GM15510 (cell line): Measurements from ENCODE around the gene KDELR1.
A peak's percentile ranks its signal among the peaks of the same experiment; 100 is the strongest.

ENCODE experiments used
- POLR2A ChIP-seq: IDR thresholded peaks from 3 replicates; pipeline ENCODE4 v1.6.1; 2011; ENCODE audit warnings: borderline replicate concordance; ENCODE audit not compliant: insufficient read length; ENCODE audit errors: extremely low read depth

KDELR1 gene

DNA sequence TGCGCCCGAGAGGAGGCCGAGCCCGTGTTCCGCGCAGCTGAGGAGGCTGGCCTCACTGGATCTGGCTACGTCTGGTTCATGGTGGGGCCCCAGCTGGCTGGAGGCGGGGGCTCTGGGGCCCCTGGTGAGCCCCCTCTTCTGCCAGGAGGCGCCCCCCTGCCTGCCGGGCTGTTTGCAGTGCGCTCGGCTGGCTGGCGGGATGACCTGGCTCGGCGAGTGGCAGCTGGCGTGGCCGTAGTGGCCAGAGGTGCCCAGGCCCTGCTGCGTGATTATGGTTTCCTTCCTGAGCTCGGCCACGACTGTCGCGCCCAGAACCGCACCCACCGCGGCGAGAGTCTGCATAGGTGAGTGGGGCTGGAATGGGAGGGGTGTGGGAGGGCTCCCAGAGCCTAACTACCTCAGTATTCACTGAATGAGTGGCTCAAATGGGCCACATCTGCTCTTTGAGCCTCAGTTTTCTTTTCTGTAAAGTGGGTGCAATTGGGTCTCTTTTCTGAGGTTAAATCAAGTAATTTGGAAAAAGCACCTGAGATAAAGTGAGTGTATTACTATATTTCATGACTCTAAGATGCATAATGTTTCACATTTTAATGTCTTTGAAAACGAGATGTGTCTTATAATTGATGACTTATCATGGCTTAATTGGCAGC, 13.8 kb upstream of the KDELR1 start:
- no peak for TF ChIP-seq POLR2A

DNA sequence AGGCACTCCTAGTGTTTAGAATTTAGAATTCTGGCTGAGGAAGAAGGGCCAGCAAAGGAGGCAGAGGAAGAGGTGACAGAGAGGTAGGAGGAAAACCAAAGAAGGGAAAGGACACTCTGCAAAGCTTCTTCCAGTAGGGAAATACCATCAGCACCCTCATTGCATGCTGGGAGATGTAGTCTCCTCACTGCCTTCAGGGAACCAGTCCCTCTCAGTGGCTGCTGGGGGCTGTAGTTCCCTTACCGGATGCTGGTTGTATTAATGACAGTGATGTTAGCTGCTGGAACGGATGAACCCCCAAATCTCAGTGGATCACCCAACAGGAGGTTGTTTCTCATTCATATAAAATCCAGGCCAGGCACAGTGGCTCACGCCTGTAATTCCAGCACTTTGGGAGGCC, 12.3 kb upstream of the KDELR1 start:
- no peak for TF ChIP-seq POLR2A

DNA sequence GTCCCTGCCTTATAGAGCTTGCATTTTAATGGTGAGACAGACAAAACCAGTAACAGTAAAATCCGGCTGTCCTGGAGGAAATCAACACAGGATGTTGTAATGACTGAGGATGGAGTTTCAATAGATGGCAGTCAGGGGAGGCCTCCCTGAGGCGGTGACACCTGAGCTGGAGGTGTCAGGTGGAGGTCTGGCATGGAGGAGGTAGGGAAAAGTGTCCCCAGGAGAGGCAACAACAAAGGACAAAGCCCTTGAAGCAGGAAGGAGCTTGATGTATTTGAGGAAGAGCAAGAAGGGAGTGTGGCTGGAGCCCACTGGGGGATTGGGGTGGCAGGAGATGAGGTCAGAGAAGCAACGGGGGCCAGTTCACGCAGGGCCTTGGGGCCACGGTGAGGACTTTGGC, 9.9 kb upstream of the KDELR1 start:
- TF ChIP-seq POLR2A = no peak

DNA sequence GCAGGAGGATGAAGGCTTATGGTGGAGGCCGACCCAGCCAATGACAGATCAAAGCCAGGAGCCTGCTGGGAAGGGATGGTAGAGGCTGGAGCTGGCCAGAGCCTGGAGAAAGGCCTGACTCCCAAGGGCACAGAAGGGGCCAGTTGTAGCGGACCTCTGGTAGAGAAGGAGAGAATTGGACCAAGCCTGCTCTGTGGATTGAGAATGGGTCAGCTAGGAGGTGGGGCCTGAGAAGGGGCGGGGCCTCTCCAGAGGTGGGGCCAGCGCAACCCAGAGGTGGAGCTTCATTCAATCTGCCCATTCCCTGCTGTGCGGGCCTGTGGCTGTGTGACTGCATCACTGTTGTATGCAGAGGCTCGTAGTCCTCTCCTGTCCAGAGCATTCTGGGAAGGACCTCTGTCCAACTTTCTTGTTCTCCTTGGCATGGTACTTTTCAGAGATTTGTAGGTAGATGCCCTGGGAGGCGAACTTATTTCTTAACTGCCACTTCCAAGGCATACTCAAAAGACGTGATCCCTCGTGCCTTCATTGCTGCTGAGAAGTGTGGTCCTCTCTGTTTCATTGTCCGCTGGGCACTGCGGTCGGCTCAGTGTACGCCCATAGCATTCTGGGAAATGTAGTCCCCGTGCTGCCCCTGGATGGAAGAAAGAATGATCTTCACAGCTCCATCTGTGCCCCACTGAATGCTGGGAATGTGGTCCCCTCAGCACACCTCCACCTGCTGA, 8.8 kb upstream of the KDELR1 start:
- TF ChIP-seq POLR2A = no peak

DNA sequence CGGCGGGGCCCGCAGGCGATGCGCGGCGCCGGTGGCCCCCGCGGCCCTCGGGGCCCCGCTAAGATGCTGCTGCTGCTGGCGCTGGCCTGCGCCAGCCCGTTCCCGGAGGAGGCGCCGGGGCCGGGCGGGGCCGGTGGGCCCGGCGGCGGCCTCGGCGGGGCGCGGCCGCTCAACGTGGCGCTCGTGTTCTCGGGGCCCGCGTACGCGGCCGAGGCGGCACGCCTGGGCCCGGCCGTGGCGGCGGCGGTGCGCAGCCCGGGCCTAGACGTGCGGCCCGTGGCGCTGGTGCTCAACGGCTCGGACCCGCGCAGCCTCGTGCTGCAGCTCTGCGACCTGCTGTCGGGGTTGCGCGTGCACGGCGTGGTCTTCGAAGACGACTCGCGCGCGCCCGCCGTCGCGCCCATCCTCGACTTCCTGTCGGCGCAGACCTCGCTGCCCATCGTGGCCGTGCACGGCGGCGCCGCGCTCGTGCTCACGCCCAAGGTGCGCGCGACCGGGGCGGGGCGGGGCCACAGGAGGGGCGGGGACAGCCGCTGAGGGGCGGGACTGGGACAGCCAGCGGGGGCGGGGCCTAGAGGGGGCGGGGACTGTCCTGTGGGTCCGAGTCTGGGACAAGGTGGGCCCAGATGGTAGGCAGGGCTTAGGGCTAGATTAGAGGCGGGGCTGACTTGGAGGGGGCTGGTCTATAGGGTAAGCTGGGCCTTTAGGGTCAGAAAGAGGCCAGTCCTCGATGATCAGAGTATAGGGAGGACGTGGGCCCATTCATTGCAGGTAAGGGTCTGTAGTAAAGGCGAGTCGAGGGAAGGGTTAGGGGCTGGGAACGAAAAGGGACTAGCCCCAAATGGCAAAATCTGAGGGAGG, 7.3 kb upstream of the KDELR1 start:
- TF ChIP-seq POLR2A = peak; percentile 70

DNA sequence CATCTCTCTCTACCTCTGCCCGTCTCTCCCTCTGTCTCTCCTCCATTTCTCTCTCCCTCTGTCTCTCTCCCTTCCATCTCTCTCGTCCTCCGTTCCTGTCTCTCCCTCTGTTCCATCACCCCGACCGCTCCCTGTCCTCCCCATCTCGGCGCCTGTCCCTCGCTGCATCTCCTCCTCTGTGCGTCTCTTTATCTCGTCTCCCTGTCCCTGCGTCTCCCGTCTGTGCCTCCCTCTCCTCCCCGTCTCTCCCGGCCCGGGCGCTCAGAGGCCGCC, 6.7 kb upstream of the KDELR1 start:
- no peak for TF ChIP-seq POLR2A

DNA sequence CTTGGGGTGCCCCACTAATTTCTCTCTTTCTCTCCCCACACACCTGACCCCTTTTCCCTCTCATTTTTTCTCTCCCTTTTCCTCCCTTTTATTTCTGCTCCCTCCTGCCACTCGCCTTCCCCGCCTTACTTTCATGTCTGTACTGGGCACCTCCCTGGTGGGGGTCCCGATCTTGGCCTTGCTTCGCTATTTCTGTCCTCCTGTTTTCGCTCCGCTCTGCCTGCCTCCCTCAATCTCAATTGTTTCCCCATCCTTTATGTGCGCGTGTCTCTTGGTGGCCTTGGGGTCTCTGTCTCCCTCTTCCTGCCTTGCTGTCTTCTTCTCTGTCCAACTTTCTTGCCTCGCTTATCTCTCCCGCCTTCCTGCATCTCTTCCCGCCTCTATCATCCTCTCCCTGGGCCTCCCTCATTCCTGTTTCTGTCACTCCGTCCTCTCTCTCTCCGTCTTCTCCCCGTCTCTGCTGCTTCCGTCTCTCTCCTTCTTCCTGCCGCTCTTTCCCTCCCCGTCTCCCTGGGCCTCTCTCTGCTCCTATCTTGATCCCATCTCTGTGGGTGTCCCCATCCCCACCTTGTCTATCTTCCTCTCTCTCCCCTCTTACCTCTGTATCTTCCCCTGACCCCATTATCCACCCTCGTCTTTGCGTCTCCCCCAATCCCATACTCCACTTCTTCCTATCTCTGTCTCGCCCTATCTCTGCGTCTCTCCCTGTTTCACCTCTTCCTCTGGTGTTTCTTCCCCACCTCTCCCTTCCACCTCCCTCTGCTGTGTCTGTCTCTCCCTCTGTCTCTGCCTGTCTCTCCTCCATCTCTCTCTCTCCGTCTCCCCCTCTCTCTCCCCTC, 6.1 kb upstream of the KDELR1 start:
- no peak for TF ChIP-seq POLR2A

DNA sequence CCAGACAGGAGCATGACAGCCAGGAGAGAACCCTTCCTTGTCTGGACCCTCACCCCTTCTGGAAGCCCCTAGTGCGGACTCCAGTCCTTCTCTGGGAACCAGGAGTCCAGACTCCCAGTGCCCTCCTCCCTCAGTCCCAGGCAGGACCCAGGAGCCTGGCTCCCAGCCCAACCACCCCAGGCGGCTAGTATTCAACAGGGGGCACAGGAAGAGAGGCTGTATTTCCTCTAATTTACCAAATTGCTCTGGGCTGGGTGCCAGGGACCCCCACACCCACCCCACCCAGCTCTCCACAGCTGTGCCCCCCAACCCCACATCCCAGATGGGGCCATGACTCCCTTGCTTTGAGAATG, 5.4 kb upstream of the KDELR1 start:
- TF ChIP-seq POLR2A = no peak

DNA sequence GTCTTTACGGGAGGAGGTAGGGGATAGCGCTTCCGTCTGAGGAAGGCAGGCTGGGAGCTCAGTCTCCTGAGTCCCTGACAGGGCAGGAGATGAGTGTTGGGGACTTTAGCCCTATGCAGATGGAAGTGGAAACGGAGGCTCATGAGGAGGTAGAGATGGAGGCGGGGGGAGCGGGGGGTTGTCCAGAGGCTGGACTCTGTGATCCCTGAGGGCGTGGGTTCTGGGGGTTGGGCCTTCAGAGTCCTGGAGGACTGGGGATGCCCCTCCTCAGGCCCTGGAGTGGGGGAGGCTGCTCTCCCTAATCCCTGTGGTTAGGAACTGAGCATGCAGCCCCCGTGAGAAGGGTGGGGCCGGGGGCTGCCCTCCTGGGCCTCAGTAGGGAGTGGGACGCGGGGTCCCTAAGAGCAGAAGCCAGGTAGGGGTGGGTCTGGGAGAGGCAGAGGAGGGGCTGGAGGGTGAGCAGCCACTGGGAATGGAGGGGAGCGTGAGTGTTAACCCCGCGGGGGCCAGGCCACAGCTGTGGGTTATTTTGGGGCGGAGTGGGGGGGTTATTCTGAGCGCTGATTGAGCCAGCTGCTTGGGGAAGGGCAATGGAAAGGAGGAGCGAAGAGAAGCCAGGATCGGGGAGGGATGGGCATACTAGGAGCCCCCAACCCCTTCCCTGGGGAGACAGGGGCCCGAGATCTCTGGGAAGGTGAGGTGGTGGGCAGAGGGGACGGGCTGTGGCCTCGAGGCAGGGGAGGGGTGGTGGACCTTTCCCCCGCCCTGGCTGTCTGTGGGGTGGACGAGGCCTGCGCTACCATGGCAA, 4.9 kb upstream of the KDELR1 start:
- TF ChIP-seq POLR2A = no peak

DNA sequence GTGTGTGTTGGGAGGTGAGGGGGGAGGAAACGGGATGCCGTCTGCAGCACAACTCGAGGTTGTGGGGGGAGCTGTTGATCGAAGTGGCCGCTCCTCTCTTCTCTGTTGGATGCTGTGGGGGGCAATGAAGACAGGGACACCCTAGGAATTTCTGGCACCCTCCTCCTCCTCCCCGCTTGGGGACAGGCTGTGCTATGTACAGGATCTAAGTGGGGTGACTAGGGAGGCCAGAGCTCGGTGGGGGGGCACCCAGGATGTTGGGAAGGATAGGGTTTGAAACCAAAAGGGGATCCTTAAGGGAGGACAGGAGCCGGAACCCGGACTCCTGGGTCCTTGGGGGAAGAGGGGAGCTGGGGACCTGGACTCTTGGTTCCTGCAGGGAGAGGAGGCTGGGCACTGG, 4.1 kb upstream of the KDELR1 start:
- TF ChIP-seq POLR2A = no peak

DNA sequence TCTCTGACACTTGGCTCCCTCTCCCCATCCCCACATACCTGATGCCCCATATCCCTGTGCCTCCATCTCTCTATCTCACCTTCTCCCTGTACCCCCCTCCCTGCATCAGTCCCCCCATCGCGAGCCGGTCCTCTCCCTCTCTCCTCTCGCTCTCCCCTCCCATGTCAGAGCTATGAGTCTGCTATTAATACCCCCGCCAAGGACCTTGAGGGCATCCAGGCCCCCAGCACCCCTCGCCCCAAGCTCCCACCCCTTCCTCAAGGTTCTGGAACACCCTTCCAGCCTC, 3.8 kb upstream of the KDELR1 start:
- TF ChIP-seq POLR2A = no peak

DNA sequence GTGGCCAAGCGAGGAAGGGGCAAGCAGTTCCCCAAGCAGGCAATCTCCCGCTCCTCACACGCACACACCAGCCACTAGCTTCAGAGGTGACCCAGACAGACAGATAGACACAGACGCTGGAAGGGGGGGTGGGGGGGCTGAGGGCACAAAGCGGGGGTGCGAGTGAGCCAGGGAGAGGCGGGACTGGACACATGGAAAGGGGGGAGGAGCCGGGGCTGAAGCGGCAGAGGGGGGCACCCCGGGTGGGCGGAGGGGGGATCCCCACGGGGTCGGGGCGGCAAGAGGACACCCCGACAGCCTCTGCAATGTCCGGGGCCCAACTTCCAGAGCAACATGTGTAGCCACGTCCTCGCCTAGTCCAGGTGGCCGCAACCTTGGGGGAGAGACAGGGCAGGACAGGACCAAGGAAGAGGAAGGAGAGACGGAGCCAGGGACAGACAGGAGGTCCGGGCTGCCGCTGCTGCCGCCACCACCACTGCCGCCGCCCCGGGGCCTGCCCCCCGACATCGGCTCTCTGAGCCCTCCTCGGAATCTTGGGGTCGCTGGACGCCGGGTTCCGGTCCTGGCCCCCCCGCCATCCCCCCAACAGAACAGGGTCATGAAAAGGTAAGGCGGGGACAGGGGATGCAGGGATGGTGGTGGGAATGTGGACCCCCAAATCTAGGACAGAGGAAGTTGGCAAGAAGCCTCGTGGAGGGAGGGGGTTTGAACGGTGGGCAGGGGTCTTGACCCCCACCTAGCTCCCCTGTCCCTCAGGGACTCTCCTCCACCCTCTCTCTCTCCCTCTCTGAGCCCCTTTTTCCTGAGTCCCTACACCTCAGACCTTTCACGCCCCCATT, 3.2 kb upstream of the KDELR1 start:
- no peak for TF ChIP-seq POLR2A

DNA sequence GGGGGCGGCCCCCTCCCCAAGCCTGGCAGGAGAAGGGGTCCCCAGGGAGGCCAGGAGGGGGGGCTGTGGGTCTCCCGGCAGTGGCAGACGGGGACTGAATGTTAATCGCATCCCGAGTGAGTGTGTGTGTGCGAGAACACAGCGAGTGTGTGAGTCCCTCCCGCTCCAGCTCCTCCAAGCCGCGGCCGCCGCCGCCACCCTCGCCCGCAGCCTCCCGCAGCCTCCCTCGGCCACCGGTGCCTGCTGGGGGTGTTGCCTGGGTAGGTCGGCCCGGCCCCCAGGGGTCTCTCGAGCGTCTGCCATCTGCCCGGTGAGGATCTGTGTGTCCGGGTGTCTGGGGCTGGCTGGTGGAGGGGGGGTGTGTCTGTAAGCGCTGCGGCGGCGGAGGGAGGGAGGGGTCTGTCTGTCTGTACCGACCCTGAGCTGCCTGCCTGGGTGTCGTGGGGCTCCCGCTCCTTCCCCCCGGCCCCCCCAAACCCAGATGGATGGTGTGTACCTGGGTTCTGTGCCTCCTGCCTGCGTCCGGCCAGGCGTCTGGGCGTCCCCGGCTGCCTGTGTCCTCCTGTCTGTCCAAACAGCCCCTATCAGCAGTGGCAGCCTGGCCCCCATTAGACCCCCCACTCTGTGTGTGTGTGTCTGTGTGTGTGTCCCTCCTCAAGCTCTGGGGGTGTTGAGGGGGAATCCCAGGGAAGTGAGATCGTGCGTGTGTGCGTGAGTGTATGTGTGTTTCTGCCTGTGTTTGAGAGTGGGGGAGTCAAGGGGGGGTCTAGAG, 2.4 kb upstream of the KDELR1 start, which contains the start of gene GRIN2D:
TSS of gene GRIN2D (plus strand) at position 110 of the 772 bp plus-strand sequence. CDS start 4,725 bp downstream, outside the sequence.
- no peak for TF ChIP-seq POLR2A
